ENCODE data around the gene NTPCR.
A peak's percentile ranks its signal among the peaks of the same experiment; 100 is the strongest.

- no peak for TF ChIP-seq POLR2A (IDR thresholded peaks at IDR 0.05)
- TF ChIP-seq CTCF (IDR thresholded peaks at IDR 0.05 in 8 of 11, conservative IDR thresholded peaks at IDR 0.05 in 3 of 11): no peak
- TF ChIP-seq POLR2AphosphoS5 (IDR thresholded peaks at IDR 0.05): peak in 1 of 3 donors; percentile 26
Observed at GRCh38 chr1:232980355-232980978, 30.1 kb downstream of the NTPCR start.
